ENCODE data around the gene FHAD1. TPM values are rescaled to one million over a fixed set of nuclear protein-coding genes. Genes with fewer than 3 reads are reported as not detected.

Gene FHAD1
- total and polyA plus RNA-seq, 10 of the 15 experiments (the other 5 are each of a cell fraction or from before 2014, with no cell fraction given): 0.09 to 1.0 (median 0.32) TPM; not detected in 2

- no peak for TF ChIP-seq RAD21 (IDR thresholded peaks at IDR 0.05; ENCODE audit: insufficient read depth, low read depth, low read length)
- TF ChIP-seq POLR2AphosphoS2 (IDR thresholded peaks at IDR 0.05; ENCODE audit: low read depth, low read length): no peak
- TF ChIP-seq PBX3 (IDR thresholded peaks at IDR 0.05; ENCODE audit: insufficient replicate concordance, low read depth, low read length): no peak
- TF ChIP-seq, protein P1, sequence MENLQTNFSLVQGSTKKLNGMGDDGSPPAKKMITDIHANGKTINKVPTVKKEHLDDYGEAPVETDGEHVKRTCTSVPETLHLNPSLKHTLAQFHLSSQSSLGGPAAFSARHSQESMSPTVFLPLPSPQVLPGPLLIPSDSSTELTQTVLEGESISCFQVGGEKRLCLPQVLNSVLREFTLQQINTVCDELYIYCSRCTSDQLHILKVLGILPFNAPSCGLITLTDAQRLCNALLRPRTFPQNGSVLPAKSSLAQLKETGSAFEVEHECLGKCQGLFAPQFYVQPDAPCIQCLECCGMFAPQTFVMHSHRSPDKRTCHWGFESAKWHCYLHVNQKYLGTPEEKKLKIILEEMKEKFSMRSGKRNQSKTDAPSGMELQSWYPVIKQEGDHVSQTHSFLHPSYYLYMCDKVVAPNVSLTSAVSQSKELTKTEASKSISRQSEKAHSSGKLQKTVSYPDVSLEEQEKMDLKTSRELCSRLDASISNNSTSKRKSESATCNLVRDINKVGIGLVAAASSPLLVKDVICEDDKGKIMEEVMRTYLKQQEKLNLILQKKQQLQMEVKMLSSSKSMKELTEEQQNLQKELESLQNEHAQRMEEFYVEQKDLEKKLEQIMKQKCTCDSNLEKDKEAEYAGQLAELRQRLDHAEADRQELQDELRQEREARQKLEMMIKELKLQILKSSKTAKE (IDR thresholded peaks at IDR 0.05; ENCODE audit: low read depth, poor library complexity, severe bottlenecking): no peak
- TF ChIP-seq, protein P2, sequence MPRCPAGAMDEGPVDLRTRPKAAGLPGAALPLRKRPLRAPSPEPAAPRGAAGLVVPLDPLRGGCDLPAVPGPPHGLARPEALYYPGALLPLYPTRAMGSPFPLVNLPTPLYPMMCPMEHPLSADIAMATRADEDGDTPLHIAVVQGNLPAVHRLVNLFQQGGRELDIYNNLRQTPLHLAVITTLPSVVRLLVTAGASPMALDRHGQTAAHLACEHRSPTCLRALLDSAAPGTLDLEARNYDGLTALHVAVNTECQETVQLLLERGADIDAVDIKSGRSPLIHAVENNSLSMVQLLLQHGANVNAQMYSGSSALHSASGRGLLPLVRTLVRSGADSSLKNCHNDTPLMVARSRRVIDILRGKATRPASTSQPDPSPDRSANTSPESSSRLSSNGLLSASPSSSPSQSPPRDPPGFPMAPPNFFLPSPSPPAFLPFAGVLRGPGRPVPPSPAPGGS (IDR thresholded peaks at IDR 0.05; ENCODE audit: borderline replicate concordance, insufficient read depth, low read depth, low read length, poor library complexity, severe bottlenecking): no peak
- no peak for TF ChIP-seq CEBPB (IDR thresholded peaks at IDR 0.05; ENCODE audit: borderline replicate concordance in 1 of 2, low read depth in 2 of 2, low read length in 2 of 2)
- TF ChIP-seq ASH2L (IDR thresholded peaks at IDR 0.05; ENCODE audit: borderline replicate concordance, low read depth): no peak
- TF ChIP-seq E4F1 (IDR thresholded peaks at IDR 0.05; ENCODE audit: borderline replicate concordance, partially characterized antibody): no peak
- no peak for TF ChIP-seq EED (IDR thresholded peaks at IDR 0.05; ENCODE audit: low read depth)
- TF ChIP-seq ESRRA (IDR thresholded peaks at IDR 0.05; ENCODE audit: low read length): no peak
- no peak for TF ChIP-seq SREBF1 (IDR thresholded peaks at IDR 0.05; ENCODE audit: low read length)
- TF ChIP-seq FOXK2 (IDR thresholded peaks at IDR 0.05): no peak
- TF ChIP-seq LARP7 (IDR thresholded peaks at IDR 0.05): no peak
Observed at GRCh38 chr1:15348648-15349047, 101.6 kb downstream of the FHAD1 start (continued).
